Muscle layer of duodenum (tissue), 2 donors: ENCODE results near the gene ZMIZ1.
"Not testable (repeated sequence)": the region's sequence is repeated elsewhere in the genome, so short reads cannot be mapped to it uniquely, and the experiment has no call there.

Source experiments
- H3K27ac ChIP-seq: one replicate; pipeline ENCODE4 v1.7.0; 2013; ENCODE audit warnings: mild to moderate bottlenecking, low read length
- H3K27me3 ChIP-seq: one replicate; pipeline ENCODE4 v1.7.0; 2013; ENCODE audit warnings: low read depth, mild to moderate bottlenecking, control low read depth, low read length
- H3K36me3 ChIP-seq, 2 donors: one replicate each; pipeline ENCODE4 v1.7.0; 2013; ENCODE audit warnings: low read length in 2 of 2, control low read depth in 1 of 2, mild to moderate bottlenecking in 1 of 2; ENCODE audit not compliant: insufficient read depth in 2 of 2, control insufficient read depth in 1 of 2
- H3K4me1 ChIP-seq, 2 donors: one replicate each; pipeline ENCODE4 v1.7.0; 2013; ENCODE audit warnings: low read length in 2 of 2, mild to moderate bottlenecking in 2 of 2, control low read depth in 1 of 2, moderate library complexity in 1 of 2; ENCODE audit not compliant: insufficient read depth in 2 of 2, control insufficient read depth in 1 of 2
- H3K4me3 ChIP-seq, 2 donors: one replicate each; pipeline ENCODE4 v1.7.0; 2013; ENCODE audit warnings: low read length in 2 of 2, low read depth in 1 of 2, mild to moderate bottlenecking in 1 of 2
- H3K9me3 ChIP-seq, 2 donors: one replicate each; pipeline ENCODE4 v1.7.0; 2013; ENCODE audit warnings: low read length in 2 of 2, control low read depth in 1 of 2, mild to moderate bottlenecking in 1 of 2; ENCODE audit not compliant: control insufficient read depth in 1 of 2
- donor health status: healthy.

The ZMIZ1 gene

GRCh38 chr10:79332610-79333315, 264.0 kb downstream of the ZMIZ1 start:
- H3K4me3 ChIP-seq, H3K27ac ChIP-seq, H3K36me3 ChIP-seq, H3K9me3 ChIP-seq, H3K4me1 ChIP-seq, H3K27me3 ChIP-seq: not testable (repeated sequence)

GRCh38 chr10:79333513-79333912, 264.7 kb downstream of the ZMIZ1 start:
- H3K36me3 ChIP-seq: no peaks in the 10 kb centered on the region

DNA sequence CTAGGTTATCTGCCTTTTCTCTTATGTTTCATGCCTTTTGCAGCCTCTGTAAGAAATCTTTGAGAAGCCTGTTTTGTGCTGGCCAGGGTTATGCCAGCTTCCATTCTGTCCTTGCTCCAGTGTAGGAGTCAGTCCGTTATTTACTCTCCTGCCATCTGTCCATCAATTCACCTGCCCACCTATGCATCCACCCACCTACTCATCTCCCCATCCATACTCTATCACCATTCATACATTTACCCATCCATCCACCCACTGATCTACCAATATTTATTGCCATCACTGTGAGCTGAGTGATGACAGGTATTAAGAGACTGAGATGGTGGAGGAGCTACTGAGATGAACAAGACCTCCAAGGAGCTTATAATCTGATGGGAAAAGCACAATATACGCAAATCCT, 265.8 kb downstream of the ZMIZ1 start:
- no peak overlapping the region for H3K27ac ChIP-seq
- H3K27me3 ChIP-seq: no peaks in the 10 kb centered on the region
- H3K9me3 ChIP-seq: no peaks in the 10 kb centered on the region
- peaks cover 0 to 3% of the 10 kb centered on the region in 2 donors for H3K4me1 ChIP-seq
- no peak overlapping the region for H3K4me3 ChIP-seq
- no peaks in the 10 kb centered on the region for H3K36me3 ChIP-seq

More at GRCh38 chr10:79333513-79333912, 264.7 kb downstream of the ZMIZ1 start:
- no peaks in the 10 kb centered on the region for H3K9me3 ChIP-seq
- H3K27ac ChIP-seq: no peak overlapping the region
- no peak overlapping the region for H3K4me3 ChIP-seq
- peaks cover 0 to 3% of the 10 kb centered on the region in 2 donors for H3K4me1 ChIP-seq
- no peaks in the 10 kb centered on the region for H3K27me3 ChIP-seq

GRCh38 chr10:79335094-79335469, 266.3 kb downstream of the ZMIZ1 start:
- Histone ChIP-seq H3K4me3 (no peak overlapping the region), H3K27ac (no peak overlapping the region), H3K9me3 (no peaks in the 10 kb centered on the region), H3K36me3 (no peaks in the 10 kb centered on the region), H3K27me3 (no peaks in the 10 kb centered on the region), H3K4me1 (peaks cover 0 to 3% of the 10 kb centered on the region in 2 donors)

DNA sequence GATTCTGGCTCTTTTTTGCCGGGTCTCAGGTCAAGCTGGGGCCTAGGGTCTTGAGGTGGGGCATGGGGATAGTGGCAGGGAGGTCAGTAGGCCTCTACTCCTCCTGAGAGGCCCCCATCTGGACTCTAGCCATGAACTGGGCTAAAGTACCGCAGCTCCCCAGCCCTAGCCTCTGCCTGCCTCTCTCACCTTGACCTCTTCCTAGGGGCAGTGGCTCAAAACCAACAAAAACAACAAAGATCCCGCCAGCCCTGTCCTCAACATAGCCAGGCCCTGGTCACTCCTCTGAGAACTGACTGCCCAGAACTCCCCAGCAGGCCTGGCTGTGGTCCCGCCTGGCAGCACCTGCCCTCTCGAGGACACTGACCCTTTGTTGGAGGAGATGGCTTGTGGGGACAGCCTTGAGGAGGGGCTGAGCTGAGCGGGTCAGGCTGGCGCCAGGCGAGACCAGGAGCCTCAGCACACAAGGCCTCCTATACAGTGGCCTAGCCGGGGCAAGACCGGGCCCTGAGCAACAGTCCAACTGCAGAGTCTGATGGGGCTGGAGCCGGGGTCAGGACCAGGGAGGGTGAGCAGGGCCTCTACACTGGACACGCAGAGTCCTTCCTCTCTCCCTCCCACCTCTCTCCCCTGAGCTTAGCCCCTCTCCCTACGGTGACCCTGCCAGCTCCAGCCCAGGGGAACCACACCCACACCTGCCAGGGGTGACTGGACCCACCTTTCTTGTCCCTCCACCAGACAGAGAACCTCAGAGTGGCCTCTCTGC, 266.9 kb downstream of the ZMIZ1 start:
- H3K4me1 ChIP-seq: peaks cover 0 to 3% of the 10 kb centered on the region in 2 donors
- no peak overlapping the region for H3K4me3 ChIP-seq
- H3K9me3 ChIP-seq: no peaks in the 10 kb centered on the region
- no peak overlapping the region for H3K27ac ChIP-seq
- H3K36me3 ChIP-seq: no peaks in the 10 kb centered on the region
- H3K27me3 ChIP-seq: no peaks in the 10 kb centered on the region

DNA sequence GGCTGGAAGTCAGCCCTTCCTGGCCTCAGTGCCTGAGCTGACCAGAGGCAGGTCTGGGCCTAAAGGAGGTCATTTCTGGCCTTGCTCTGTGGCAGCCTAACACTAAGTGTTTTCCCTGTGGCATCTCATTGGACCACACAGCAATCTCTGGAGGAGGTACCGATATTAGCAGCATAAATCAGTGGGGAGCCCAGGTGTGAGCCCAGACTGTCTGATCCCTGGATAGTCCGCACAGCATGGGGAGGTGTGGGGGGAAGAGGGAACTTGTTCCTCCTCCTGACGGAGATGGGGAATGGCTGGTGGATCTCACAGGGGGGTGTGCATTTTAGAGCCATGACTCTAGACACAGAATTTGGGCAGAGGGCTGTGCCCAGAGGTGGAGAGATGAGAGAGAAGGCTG, 267.5 kb downstream of the ZMIZ1 start:
- Histone ChIP-seq H3K4me3 (no peak overlapping the region), H3K4me1 (peaks cover 0 to 3% of the 10 kb centered on the region in 2 donors), H3K27ac (no peak overlapping the region), H3K27me3 (no peaks in the 10 kb centered on the region), H3K36me3 (no peaks in the 10 kb centered on the region), H3K9me3 (no peaks in the 10 kb centered on the region)

- Histone ChIP-seq H3K4me1 (peaks cover 0 to 3% of the 10 kb centered on the region in 2 donors), H3K9me3 (no peaks in the 10 kb centered on the region), H3K27me3 (no peaks in the 10 kb centered on the region), H3K36me3 (no peaks in the 10 kb centered on the region), H3K27ac (no peak overlapping the region), H3K4me3 (no peak overlapping the region)
Measured at GRCh38 chr10:79336739-79337138, 268.0 kb downstream of the ZMIZ1 start.

- H3K4me1 ChIP-seq, H3K9me3 ChIP-seq, H3K4me3 ChIP-seq, H3K27ac ChIP-seq, H3K36me3 ChIP-seq, H3K27me3 ChIP-seq: not testable (repeated sequence)
Measured at GRCh38 chr10:79337783-79338469, 269.2 kb downstream of the ZMIZ1 start.

DNA sequence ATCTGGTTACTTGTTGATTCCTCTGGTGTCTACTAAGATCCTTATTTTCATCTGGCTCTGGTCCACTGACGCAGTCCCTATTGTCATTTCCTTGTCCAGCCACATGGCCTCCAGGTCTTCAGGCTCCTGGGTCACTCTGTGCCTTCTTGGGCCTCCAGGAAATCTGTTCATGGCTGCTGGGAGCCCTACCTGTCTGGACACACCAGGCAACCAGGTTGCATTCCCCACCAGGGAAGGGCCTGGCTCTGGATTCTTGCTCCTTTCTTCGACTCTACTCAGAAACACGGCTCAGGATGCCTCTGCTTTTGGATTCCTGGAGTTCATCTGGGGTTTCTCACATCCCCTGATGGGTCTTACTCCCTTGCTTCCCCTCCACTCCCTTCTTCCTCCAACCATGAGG, 270.5 kb downstream of the ZMIZ1 start:
- no peak overlapping the region for H3K27ac ChIP-seq
- no peaks in the 10 kb centered on the region for H3K9me3 ChIP-seq

DNA sequence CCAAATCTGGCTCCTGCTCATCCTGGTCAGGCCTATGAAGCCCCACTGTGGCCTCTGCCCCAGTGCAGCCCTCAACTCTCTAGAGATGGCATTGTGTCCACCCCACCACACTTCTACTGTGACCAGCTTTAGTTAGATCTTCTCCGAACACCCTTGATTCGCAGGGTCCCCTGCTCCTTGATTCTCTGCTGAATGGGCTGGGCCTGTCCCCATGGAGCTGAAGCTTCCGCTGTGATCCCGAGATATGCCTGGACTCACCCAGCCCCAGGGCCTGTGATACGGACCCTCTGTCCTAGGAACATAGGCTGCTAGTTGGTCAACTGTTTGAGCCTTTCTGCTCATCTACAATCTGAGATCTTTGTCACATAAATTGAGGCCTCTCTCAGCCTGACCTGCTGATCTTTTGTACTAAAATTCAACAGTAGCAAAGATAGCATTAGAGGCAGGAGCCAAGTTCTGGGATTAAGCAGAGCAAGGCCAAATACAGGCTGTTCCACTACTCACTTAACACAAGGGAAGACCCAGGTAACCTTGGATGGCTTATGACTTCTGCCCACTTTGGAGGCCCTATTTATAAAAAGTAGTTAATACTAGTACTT, 272.0 kb downstream of the ZMIZ1 start:
- peaks cover 0 to under 1% of the 10 kb centered on the region in 2 donors for H3K4me1 ChIP-seq
- no peaks in the 10 kb centered on the region for H3K27me3 ChIP-seq
- H3K36me3 ChIP-seq: no peaks in the 10 kb centered on the region
- H3K9me3 ChIP-seq: no peaks in the 10 kb centered on the region
- H3K4me3 ChIP-seq: no peak overlapping the region
- H3K27ac ChIP-seq: no peak overlapping the region

More for the DNA sequence above, 270.5 kb downstream of the ZMIZ1 start:
- no peaks in the 10 kb centered on the region for H3K36me3 ChIP-seq
- no peaks in the 10 kb centered on the region for H3K27me3 ChIP-seq
- peaks cover 0 to 3% of the 10 kb centered on the region in 2 donors for H3K4me1 ChIP-seq
- no peak overlapping the region for H3K4me3 ChIP-seq

DNA sequence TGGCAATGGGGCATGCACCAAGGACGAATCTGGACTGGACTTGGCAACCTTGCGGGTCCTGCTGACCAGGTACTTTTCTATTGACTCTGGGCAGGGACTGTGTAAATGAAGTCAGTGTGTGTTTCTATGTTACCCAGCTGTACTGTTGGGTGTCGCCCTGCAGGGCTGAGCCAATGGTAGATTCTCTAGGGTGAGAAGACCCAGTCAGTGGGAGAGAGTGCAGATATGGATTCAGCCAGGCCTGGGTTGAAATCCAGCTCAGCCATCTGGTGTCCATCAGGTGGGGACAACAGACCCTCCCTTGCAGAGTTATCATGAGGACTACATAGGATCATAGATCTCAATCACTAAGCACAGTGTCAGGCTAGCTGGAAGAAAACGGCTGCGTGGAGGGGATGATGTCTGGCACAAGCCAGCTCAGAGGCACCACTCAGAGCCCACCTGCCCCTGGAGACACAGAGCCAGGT, 273.6 kb downstream of the ZMIZ1 start:
- Histone ChIP-seq H3K36me3 (no peaks in the 10 kb centered on the region), H3K9me3 (no peaks in the 10 kb centered on the region), H3K27ac (no peak overlapping the region), H3K27me3 (no peaks in the 10 kb centered on the region), H3K4me3 (no peak overlapping the region), H3K4me1 (peaks cover 0 to 7% of the 10 kb centered on the region in 2 donors)
